Activated CD4-positive, alpha-beta T cell treated with anti-CD3 and anti-CD28 coated beads, Interleukin-2, amount 50 U/mL, for 16 hours (primary cell): ENCODE measurements around the gene PAQR7.
A peak's percentile ranks its signal among the peaks of the same experiment; 100 is the strongest.

ENCODE experiments used
- DNase-seq: peaks from one replicate; pipeline ENCODE4 v3.0.0-alpha.2; 2020

PAQR7 gene

DNA sequence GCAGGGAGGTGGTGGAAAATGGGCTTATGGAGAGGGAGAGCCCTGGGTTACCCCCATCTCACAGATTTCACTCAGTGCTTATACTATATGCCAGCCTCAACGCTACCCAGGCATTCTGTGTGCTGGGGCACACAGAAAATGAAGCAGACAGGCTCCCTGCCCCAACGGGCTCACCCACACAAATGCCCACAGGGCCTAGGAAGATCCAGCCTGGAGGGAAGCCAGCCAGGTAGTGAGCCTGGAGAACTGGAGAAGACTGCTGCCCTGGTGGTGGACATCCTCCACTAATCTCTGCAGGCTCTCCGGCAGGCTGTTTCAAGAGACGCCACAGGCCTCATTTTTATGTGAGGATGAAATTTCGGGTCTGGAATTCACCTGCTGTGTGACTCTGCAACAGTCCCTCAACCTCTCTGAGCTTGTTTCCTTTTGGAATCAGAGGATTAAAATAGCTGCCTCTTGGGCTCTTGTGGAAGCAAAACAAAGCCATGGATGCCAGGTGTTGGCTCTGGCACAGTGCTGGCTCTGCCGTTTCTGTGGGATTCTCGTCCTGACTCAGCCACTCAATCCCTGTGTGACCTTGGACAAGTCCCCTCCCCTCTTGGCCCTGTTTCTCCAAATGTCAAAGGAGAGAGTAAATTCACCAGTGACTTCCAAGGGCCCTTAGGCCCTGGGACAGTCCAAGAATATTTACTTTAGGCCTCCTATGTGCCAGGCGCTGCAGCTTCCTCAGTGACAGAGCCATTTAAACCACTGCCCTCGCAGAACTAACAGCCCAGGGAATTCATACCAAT is 3.6 kb downstream of the PAQR7 start:
- no peak for DNase-seq

DNA sequence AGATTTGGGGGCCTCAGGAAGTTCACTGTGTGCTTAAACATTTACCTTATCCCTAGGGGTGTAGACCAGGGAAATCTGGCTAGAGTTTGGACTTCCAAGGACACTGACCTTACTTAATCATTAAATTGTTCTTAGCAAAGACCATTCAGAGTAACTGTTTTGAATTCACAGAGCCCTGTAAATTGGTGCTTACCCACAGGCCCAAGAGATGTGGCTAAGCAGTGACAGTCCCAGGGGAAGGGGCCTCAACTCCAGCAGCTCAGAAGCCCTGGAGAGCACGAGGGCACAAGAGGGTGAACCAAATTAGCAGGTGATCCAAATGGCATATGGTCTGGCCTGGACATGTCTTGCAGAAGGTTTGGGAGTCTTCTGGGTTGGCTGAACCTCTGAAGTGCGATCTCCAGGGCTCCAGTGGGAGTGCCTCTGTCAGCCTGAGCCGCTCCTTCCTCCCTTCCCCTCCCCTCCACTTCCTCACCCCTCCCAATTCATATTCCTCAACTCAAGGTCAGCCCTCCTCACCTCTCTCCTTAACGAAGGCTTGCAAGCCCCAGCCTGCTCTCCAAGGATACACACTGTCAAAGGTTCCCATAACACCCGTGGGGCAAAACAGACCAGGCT is 4.3 kb downstream of the PAQR7 start:
- DNase-seq = no peak

DNA sequence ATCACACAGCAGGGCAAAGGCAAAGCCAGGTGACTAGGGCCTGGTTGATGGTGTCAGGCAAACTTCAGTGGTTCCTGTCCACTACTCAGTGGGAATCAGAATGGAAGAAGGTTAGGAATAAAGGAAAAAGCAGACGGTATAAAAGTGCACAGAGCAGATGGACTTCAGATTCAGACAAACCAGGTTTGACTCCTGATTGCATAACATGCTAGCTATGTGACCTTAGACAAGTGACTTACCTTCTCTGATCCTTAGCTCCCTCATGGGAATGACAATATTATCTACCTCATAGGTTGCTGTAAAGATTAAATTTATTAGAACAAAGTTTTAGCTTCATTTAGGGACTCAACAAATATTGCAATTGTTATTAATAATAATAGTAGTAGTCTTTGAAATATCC is 4.9 kb downstream of the PAQR7 start:
- DNase-seq = no peak

GRCh38 chr1:25869909-25870606 is 5.5 kb downstream of the PAQR7 start:
- no peak for DNase-seq

DNA sequence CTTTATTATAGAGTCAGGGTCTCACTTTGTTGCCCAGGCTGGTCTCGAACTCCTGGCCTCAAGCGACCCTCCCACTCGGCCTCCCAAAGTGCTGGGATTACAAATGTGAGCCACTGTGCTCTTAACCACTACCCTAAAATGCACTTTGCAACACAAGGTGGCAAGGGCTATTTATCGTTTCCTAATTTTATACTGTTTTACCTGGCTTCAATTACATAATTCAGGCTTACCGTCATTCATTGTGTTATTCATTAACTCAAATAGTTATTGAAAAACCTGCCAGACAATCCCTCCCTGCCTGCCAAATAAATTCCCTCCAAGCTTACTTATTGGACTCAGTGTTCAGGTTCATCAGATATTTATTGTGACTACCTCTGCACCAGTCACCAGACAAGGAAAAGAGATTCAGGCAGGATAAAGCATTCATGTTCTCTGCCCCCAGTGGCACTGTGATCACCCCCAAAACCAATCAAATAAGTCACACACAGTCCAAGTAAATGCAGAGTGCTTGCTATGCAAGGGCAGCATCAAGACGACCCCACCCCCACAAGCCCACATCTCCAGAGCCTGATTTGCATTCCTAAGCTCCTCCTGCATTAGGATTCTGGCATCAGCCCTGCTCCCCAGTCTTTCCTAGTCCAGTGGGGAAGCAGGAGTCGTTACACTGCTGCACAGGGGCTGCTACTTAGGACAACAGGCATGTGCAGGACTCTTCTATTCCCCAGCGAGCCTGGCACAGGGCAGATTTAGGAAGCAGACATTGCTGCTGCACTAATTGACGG is 8.1 kb downstream of the PAQR7 start:
- DNase-seq = no peak

DNA sequence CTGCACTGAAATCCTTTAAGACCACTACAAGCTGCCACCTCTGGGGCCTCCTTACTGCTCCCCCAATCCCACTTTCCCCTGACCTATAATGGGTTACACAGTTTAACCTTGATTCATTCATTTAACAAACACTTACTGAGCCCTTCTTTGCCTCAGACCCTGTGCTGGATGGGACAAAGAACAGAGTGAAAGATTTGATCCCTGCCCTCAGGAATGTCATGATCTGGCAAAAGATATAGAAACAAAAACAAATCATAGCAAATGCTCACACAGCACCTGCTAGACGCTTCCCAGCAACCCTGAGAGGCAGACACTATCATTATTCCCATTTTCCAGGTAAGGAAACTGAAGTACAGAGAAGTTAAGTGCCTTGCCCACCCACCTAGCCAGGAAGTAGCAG is 9.2 kb downstream of the PAQR7 start:
- DNase-seq = no peak

DNA sequence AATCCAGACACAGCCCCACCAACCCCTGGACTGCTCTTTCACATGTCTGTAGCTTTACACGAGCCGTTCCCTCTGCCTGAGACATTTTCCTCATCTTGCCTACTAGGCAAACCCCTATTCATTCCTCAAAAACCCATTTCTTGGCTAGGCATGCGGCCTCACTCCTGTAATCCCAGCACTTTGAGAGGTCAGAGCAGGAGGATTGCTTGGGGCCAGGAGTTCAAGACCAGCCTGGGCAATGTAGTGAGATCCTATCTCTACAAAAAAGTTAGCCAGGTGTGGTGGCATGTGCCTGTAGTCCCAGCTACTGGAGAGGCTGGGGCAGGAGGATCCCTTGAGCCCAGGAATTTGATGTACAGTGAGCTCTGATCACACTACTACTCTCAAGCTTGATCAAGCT is 11.1 kb downstream of the PAQR7 start:
- no peak for DNase-seq

DNA sequence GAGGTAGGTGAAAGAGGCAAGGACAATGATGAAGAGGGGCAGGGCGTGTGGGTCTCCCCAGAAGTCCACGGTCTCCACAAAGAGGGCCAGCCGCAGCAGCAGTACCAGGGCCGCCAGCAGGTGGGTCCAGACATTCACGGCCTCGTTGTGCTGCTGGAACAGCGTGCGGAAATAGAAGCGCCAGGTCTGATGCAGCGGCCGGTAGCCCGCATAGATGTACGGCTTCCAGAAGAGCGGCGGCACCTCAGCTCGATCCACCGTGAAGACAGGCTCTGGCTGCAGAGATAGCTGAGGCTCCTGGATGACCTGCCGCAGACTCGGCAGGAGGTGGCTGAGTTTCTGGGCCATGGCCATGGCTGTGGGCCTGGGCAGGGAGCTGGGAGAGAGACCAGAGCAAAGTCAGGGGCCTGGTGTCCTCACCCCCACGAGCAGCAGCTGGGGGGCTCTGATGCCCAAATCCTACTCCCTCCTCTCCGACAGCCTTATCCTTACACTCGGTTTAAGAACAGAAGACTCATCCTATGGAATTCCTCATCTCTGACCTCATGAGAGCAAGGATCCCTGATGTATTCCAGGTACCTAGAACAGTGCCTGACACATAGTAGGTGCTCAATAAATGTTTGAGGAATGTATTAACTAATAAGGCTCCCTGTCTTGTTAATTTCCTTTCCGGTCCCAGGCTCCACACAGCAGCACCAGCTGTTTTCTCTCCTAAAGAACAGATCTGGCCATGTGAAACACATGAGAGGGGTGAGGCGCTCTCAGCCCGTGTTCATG is 11.8 kb downstream of the PAQR7 start:
- DNase-seq = no peak

DNA sequence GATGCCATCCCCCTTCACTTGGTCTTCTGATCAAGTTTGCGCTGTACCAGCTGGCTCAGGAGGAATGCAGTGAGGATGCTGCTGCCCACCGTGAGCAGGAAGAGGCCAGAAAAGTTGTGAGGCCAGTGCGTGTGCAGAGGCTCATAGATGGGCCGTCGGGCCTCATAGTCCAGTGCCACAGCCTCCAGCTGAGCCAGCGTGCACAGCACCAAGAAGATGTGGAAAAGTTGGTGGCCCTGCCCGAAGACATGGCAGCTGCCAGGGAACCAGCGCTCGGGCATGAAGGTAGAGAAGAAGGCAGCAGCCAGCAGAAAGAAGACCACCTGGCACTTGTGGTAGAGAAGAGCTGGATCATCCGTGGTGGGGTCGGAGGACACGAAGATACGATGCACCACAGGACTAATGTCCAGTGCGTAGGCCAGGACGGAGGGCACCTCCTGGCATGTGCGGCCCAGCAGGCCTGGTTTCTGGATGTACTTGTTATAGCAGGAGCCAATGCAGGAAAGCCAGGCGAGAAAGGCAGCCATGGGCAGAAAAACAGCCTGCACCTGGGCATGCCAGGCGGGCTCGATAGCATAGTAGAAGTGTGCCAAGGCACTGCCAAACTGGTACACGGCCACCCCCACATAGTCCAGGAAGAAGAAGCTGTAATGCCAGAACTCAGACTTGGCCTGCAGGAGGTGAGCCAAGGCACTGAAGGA is 12.6 kb downstream of the PAQR7 start:
- no peak for DNase-seq

- DNase-seq = no peak
These were observed 13.9 kb downstream of the PAQR7 start for GRCh38 chr1:25861316-25862286.

- peak; percentile 90 for DNase-seq
These were observed 16.4 kb downstream of the PAQR7 start, which contains the start of gene AUNIP for GRCh38 chr1:25858906-25859789. AUNIP (minus strand) TSS chr1:25859457; CDS start chr1:25859357, 100 bp downstream.

DNA sequence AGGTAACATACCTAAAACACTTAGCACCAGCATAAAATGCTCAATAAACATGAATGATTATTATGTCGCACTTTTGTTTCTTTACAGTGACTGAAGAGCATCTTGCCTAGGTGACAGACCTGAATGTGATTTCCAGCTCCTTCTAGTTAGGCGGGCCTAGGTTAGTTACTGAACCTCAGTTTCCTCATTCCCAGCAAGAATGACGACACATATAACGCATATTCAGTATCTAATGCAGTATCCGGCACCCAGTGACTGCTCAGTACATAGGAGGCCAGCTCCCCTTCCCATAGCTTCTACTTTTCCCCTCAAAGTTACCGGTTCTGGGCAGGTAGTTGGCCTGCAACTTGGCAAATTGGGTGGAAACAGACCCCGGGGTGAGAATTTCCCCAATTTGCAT is 17.0 kb downstream of the PAQR7 start:
- DNase-seq = no peak

DNA sequence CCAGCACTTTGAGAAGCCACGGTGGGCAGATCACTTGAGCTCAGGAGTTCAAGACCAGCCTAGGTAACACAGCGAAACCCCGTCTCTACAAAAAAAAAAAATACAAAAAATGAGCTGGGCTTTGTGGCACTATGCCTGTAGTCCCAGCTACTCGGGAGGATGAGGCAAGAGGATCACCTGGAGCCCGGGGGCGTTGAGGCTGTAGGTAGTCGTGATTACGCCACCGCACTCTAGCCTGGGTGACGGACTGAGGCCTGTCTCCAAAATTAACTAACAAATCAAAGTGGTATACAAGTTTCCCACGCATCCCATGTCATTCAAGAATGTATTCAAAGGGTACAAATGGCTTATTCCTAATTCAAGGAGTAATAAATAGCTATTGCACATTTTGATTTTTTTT is 18.7 kb downstream of the PAQR7 start:
- no peak for DNase-seq

GRCh38 chr1:25854554-25854953 is 21.0 kb downstream of the PAQR7 start:
- DNase-seq = no peak

DNA sequence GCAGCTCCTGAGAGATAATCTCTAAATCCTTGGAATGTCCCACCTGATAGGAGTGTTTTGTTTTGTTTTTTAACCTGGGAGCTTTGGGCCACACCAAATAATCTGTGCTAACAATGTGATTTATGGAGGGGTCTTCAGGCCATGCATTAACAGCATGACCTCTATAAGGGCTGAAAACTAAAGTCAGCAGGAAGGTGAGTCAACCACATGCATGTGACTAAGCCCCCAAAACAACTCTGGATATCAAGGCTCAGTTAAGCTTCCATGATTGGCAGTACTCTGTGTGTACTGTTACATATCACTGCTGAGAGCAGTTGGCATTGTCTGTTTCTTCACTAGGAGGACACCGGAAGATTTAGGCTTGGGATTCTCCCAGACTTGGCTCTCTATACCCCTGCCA is 27.0 kb downstream of the PAQR7 start:
- no peak for DNase-seq

DNA sequence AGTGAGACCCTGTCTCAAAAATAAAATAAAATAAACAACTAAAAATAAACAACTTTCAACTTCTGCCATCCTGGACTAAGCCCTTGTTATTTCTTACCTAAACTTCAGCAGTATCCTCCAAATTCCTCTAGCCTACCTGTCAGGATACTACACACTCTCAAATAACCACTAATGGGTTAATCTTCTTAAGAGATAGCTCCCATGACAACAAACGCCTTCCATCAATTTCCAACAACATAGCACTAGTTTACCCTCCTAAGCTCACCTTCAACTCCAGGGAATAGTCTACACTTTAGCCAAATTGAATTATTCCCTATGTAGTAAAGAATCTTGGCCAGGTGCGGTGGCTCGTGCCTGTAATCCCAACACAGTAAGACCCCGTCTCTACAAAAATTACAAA is 27.6 kb downstream of the PAQR7 start:
- no peak for DNase-seq

- no peak for DNase-seq
These were observed 29.8 kb downstream of the PAQR7 start for GRCh38 chr1:25845664-25846063.

DNA sequence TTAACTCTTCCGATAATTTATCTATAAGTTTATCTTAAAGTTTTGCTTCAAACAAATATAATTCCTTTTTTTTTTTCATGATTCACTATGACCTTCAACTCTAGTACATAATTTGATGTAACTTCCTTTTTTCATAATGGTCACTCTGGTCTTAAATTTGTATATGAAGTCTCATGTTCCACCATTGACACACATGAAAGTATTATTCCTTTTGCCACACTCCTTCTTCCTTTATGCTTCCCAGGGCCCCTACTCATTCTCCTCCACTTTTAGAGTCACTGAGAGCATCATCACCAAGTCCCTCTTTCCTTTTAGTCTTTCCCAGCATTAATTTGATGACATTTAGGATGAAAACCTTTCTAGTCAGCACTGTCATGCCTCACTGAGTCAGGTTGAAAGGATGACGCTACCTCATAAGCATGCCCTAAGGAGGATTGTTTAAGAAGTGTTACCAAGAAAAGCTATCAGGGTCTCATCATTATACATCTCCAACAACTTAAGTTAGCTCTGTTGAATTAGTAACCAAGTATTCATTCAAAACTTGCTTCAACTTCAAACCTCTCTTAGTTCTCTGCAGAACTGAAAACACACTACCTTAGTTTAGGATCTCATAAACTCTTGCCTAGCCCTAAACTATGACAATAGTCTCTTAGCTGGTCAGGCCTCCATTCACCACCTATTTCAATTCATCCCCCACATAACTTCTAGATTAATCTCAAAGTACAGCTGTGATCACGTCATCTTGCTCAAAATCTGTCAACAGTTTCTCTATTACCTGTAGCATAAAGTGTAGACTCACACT is 30.8 kb downstream of the PAQR7 start:
- DNase-seq = no peak

DNA sequence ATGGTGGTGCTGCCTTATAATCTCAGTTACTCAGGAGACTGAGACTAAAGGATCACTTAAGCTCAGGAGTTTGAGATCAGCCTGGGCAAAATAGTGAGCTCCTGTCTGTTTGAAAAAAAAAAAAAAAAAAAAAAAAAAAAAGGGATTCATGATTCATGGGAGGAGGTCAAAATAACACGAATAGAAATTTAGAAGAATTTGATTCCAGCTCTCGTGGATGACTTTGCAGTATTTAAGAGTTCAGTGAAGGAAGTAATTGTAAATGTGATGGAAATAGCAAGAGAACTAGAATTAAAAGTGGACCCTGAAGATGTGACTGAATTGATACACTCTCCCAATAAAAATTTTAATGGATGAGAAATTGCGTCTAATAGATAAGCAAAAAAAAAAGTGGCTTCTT is 32.0 kb downstream of the PAQR7 start:
- no peak for DNase-seq
